HG03575 (cell line): ENCODE measurements around the gene KDM6A.
"Not testable (repeated sequence)": the region's sequence is repeated elsewhere in the genome, so short reads cannot be mapped to it uniquely, and the experiment has no call there.

ENCODE experiments used
- ATAC-seq: cut with Tn5 transposase; IDR thresholded peaks from one replicate; pipeline ENCODE4 v1.9.1; 2021; ENCODE audit not compliant: unreplicated experiment, insufficient number of reproducible peaks, low FRiP score; ENCODE audit errors: extremely low read depth

KDM6A gene

GRCh38 chrX:44872821-44873414 lies at the start of gene KDM6A:
Gene KDM6A, plus strand, starts transcription at chrX:44873188. Its CDS starts 364 bp downstream, at chrX:44873552.
- peak; percentile 88 for ATAC-seq

GRCh38 chrX:44823193-44823592 lies 49.8 kb upstream of the KDM6A start:
- not testable (repeated sequence) for ATAC-seq

GRCh38 chrX:44828008-44828605 lies 44.9 kb upstream of the KDM6A start:
- ATAC-seq, result no peak

- ATAC-seq, result no peak
Measured at GRCh38 chrX:44829832-44830231, 43.2 kb upstream of the KDM6A start.

GRCh38 chrX:44842550-44843317 lies 30.3 kb upstream of the KDM6A start:
- ATAC-seq, result no peak

GRCh38 chrX:44843318-44843702 lies 29.7 kb upstream of the KDM6A start:
- no peak for ATAC-seq

- no peak for ATAC-seq
Measured at GRCh38 chrX:44843753-44844152, 29.2 kb upstream of the KDM6A start, which contains the start of gene DUSP21. Gene DUSP21, plus strand, starts transcription at chrX:44844021. Its CDS starts 112 bp downstream, at chrX:44844133.

GRCh38 chrX:44844204-44844603 lies 28.8 kb upstream of the KDM6A start:
- no peak for ATAC-seq

- ATAC-seq, result not testable (repeated sequence)
Measured at GRCh38 chrX:44850891-44851290, 22.1 kb upstream of the KDM6A start.

- ATAC-seq, result no peak
Measured at GRCh38 chrX:44871114-44871645, 1.8 kb upstream of the KDM6A start.

GRCh38 chrX:44871931-44872820 lies 812 bp upstream of the KDM6A start:
- ATAC-seq, result no peak

GRCh38 chrX:44873415-44874276 lies 658 bp downstream of the KDM6A start:
- ATAC-seq, result no peak

GRCh38 chrX:44874420-44875184 lies 1.6 kb downstream of the KDM6A start:
- no peak for ATAC-seq

- ATAC-seq, result no peak
Measured at GRCh38 chrX:44875185-44875489, 2.1 kb downstream of the KDM6A start.

GRCh38 chrX:44876086-44876485 lies 3.1 kb downstream of the KDM6A start:
- no peak for ATAC-seq

GRCh38 chrX:44876767-44877166 lies 3.8 kb downstream of the KDM6A start:
- no peak for ATAC-seq

GRCh38 chrX:44878780-44879179 lies 5.8 kb downstream of the KDM6A start:
- no peak for ATAC-seq

GRCh38 chrX:44881549-44881948 lies 8.6 kb downstream of the KDM6A start:
- ATAC-seq, result no peak
